ENCODE measurements around the gene MOB2. TPM values are rescaled to one million over a fixed set of nuclear protein-coding genes. Genes with fewer than 3 reads are reported as not detected.

MOB2 gene
- total RNA-seq, 3 donors from 2014 or later = 36.4 to 46.1 (median 37.9) TPM

DNA sequence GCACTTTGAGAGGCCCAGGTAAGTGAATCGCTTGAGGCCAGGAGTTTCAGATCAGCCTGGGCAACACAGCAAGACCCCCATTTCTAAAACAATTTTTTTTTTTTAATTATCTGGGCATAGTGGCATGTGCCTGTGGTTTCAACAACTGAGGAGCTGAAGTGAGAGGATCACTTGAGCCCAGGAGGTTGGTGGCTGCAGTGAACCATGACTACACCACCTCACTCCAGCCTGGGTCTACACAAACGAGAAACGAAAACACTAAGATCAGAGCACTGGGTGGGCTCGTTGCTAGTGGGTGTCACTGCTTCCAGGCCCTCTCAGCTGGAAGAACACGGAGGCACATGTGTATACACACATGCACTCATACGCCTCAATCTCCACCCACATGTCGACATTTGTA lies 4.1 kb upstream of the MOB2 start:
- no peak for DNase-seq (ENCODE audit: low spot score in 2 of 2)
- Histone ChIP-seq H3K4me1 (peaks cover 22 to 25% of the 10 kb centered on the region in 2 donors), H3K4me3 (no peak overlapping the region), H3K27ac (no peak overlapping the region), H3K36me3 (no peaks in the 10 kb centered on the region), H3K9me3 (no peaks in the 10 kb centered on the region), H3K27me3 (no peaks in the 10 kb centered on the region)
- TF ChIP-seq POLR2A (IDR thresholded peaks at IDR 0.05) (no peak), POLR2AphosphoS5 (IDR thresholded peaks at IDR 0.05) (no peak)
- TF ChIP-seq, protein P1, sequence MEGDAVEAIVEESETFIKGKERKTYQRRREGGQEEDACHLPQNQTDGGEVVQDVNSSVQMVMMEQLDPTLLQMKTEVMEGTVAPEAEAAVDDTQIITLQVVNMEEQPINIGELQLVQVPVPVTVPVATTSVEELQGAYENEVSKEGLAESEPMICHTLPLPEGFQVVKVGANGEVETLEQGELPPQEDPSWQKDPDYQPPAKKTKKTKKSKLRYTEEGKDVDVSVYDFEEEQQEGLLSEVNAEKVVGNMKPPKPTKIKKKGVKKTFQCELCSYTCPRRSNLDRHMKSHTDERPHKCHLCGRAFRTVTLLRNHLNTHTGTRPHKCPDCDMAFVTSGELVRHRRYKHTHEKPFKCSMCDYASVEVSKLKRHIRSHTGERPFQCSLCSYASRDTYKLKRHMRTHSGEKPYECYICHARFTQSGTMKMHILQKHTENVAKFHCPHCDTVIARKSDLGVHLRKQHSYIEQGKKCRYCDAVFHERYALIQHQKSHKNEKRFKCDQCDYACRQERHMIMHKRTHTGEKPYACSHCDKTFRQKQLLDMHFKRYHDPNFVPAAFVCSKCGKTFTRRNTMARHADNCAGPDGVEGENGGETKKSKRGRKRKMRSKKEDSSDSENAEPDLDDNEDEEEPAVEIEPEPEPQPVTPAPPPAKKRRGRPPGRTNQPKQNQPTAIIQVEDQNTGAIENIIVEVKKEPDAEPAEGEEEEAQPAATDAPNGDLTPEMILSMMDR (IDR thresholded peaks at IDR 0.05) = no peak
- intact Hi-C loops (cut with DNase I; ENCODE audit: low total_unique reads) = no loop called here

DNA sequence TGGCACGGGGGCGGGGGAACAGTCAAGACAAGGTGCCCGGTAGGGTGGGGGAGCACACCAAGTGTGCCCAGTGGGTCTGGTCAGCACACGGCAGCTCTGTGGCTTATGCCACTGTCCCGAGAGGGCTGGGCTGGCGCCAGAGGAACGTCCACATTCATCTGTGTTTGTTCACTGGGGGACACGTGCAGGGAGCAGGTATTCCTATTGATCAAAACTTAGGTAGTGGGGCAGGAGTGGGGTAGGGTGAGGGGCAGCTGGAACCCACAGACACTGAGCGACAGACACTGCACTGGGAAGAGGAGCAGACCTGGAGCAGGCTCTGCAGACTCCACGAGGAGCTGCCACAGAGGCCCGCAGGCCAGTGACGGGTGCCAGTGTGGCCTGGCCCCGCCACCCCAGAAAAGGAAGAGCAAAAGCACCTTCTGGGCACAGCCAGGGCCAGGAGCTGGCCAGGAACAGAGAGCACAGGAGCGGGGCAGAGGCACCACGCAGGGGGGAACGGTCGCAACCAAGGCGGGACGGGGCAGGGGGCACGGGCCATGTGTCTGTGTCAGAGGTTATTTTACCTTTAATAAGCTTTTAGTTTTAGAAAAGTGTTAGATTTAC lies 2.1 kb upstream of the MOB2 start:
- no peaks in the 10 kb centered on the region for H3K36me3 ChIP-seq
- no peak overlapping the region for H3K27ac ChIP-seq
- no peak for DNase-seq (ENCODE audit: low spot score in 2 of 2)
- intact Hi-C loops (cut with DNase I; ENCODE audit: low total_unique reads) = no loop called here
- no peaks in the 10 kb centered on the region for H3K27me3 ChIP-seq
- no peak overlapping the region for H3K4me3 ChIP-seq
- TF ChIP-seq, protein P1 (IDR thresholded peaks at IDR 0.05) = no peak
- TF ChIP-seq POLR2AphosphoS5 (IDR thresholded peaks at IDR 0.05) (no peak), POLR2A (IDR thresholded peaks at IDR 0.05) (no peak)
- no peaks in the 10 kb centered on the region for H3K9me3 ChIP-seq
- peaks cover 22 to 25% of the 10 kb centered on the region in 2 donors for H3K4me1 ChIP-seq

DNA sequence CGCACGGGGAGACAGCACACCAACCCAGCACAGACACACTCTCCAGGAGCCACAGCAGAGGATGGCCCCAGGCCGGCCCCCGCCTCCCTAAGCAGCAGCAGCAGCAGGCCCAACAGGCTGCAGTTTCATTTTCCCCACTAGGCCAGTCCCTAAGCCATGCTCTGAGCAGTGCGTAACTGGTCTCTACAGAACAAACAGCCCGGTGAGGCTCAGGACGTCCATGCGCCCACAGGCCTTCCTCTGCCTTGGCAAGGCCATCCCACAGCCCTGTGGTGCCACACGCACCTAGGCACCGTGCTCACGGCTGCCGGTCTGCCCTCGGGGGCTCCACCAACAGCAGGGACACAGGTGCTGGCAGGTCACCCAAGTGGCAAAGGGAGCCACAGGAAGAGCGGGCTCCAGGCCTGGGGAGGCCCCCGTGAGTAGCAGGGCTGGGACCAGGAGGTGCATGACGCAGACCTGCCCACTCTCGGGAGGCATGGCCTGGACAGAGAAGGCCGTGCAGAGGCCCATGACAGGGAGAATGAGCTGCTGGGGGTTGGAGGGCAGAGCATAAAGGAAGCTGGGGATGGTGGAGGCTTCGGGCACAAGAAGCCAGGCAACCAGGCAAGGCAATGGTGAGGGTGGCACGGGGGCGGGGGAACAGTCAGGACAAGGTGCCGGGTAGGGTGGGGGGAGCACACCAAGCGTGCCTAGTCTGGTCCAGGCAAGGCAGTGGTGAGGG lies 1.4 kb upstream of the MOB2 start:
- no peaks in the 10 kb centered on the region for H3K27me3 ChIP-seq
- peaks cover 22 to 25% of the 10 kb centered on the region in 2 donors for H3K4me1 ChIP-seq
- intact Hi-C loops (cut with DNase I; ENCODE audit: low total_unique reads) = no loop called here
- DNase-seq (ENCODE audit: low spot score in 2 of 2) = no peak
- no peaks in the 10 kb centered on the region for H3K36me3 ChIP-seq
- H3K4me3 ChIP-seq = peak overlapping the region in 1 of 3 donors; percentile 37
- TF ChIP-seq, protein P1 (IDR thresholded peaks at IDR 0.05) = no peak
- TF ChIP-seq POLR2A (IDR thresholded peaks at IDR 0.05) = no peak
- TF ChIP-seq POLR2AphosphoS5 (IDR thresholded peaks at IDR 0.05) = no peak
- H3K27ac ChIP-seq = peak overlapping the region in 1 of 2 donors; percentile 48
- no peaks in the 10 kb centered on the region for H3K9me3 ChIP-seq

DNA sequence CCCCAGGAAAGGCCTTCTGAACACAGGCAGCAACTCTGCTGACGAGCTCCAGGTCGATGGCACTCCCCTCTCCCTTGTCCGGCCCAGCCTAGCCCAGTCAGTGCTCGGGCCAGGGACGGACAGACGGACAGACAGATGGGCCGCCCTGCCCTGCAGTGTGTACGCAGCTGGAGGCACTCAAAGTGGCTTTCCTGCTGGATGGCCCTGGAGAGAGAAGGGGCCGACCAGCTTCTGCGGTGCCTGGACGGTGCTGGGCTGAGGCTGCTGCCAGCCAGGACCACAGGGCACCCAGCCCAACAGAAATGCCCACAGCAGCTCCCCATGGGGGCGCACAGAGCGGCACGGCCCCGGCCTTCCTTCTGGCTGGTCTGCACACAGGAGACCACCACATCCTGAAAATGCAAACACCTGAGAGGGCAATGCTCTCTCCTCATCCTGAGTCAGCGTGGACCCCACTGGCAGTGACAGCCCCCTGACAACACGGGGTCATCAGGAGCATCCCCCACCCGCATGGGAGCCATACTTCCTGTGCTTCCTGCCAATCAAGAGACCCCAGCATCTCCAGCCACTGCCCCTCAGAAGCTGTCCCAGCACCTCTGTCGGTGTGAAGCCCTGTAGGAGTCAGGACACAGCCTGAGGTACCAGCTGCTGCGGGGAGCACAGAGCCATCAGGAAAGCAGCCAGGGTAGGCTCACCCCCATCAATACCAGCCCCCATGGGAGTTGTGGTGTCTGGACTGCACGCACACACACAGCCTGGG lies 692 bp upstream of the MOB2 start:
- DNase-seq (ENCODE audit: low spot score in 2 of 2) = no peak
- Histone ChIP-seq H3K4me1 (peaks cover 22 to 25% of the 10 kb centered on the region in 2 donors), H3K27ac (peak overlapping the region in 1 of 2 donors; percentile 48), H3K36me3 (no peaks in the 10 kb centered on the region), H3K9me3 (no peaks in the 10 kb centered on the region), H3K4me3 (peak overlapping the region in 1 of 3 donors; percentile 61), H3K27me3 (no peaks in the 10 kb centered on the region)
- intact Hi-C loops (cut with DNase I; ENCODE audit: low total_unique reads) = no loop called here
- TF ChIP-seq POLR2AphosphoS5 (IDR thresholded peaks at IDR 0.05) (no peak), POLR2A (IDR thresholded peaks at IDR 0.05) (no peak)
- TF ChIP-seq, protein P1 (IDR thresholded peaks at IDR 0.05) = no peak

All from breast epithelium (tissue), 4 donors.